Nephron progenitor cell (in vitro differentiated cells): ENCODE results near the gene UNC93A.
"Not testable (repeated sequence)": the region's sequence is repeated elsewhere in the genome, so short reads cannot be mapped to it uniquely, and the experiment has no call there.

ENCODE experiments used
- DNase-seq: peaks from one replicate; pipeline ENCODE4 v3.0.0; 2021
- H3K27ac Mint-ChIP-seq: 2 replicates; pipeline ENCODE4 v1.8.0; 2021; ENCODE audit warnings: mild to moderate bottlenecking, moderate library complexity, mixed read lengths
- H3K27me3 Mint-ChIP-seq: 2 replicates; pipeline ENCODE4 v1.8.0; 2021; ENCODE audit warnings: mild to moderate bottlenecking, low read depth, mixed read lengths; ENCODE audit not compliant: poor library complexity
- H3K36me3 Mint-ChIP-seq: 2 replicates; pipeline ENCODE4 v1.8.0; 2021; ENCODE audit warnings: low read depth, mixed read lengths
- H3K4me1 Mint-ChIP-seq: 2 replicates; pipeline ENCODE4 v1.8.0; 2021; ENCODE audit warnings: mixed read lengths
- H3K4me3 Mint-ChIP-seq: 2 replicates; pipeline ENCODE4 v1.8.0; 2021; ENCODE audit warnings: mild to moderate bottlenecking, moderate library complexity, mixed read lengths
- H3K9me3 Mint-ChIP-seq: 2 replicates; pipeline ENCODE4 v1.8.0; 2021; ENCODE audit warnings: mild to moderate bottlenecking, moderate library complexity, mixed read lengths
- CTCF ChIP-seq: fragments of 200-600 bp; sonication (generic); IDR thresholded peaks from 2 replicates; pipeline ENCODE4 v1.5.0; 2021; ENCODE audit warnings: antibody characterized with exemption

The UNC93A gene

GRCh38 chr6:167266830-167267555 is 24.1 kb upstream of the UNC93A start:
- no peak for DNase-seq
- Mint-ChIP-seq H3K27me3 (peaks cover 3% of the 10 kb centered on the region), H3K4me1 (peaks cover 60% of the 10 kb centered on the region), H3K4me3 (peak overlapping the region; percentile 36), H3K27ac (peak overlapping the region; percentile 94), H3K9me3 (peaks cover 21% of the 10 kb centered on the region), H3K36me3 (no peaks in the 10 kb centered on the region)
- TF ChIP-seq CTCF: no peak

GRCh38 chr6:167267556-167267898 is 23.6 kb upstream of the UNC93A start:
- H3K36me3 Mint-ChIP-seq, H3K4me3 Mint-ChIP-seq, H3K27me3 Mint-ChIP-seq, DNase-seq: not testable (repeated sequence)
- Mint-ChIP-seq H3K27ac (peak overlapping the region; percentile 84), H3K9me3 (peaks cover 15% of the 10 kb centered on the region), H3K4me1 (peaks cover 65% of the 10 kb centered on the region)

- H3K9me3 Mint-ChIP-seq: peaks cover 11% of the 10 kb centered on the region
- TF ChIP-seq CTCF: no peak
- peak overlapping the region; percentile 84 for H3K27ac Mint-ChIP-seq
- peaks cover 69% of the 10 kb centered on the region for H3K4me1 Mint-ChIP-seq
- no peaks in the 10 kb centered on the region for H3K36me3 Mint-ChIP-seq
- DNase-seq: no peak
- no peak overlapping the region for H3K4me3 Mint-ChIP-seq
- H3K27me3 Mint-ChIP-seq: peaks cover 3% of the 10 kb centered on the region
Observed at GRCh38 chr6:167267921-167268401, 23.2 kb upstream of the UNC93A start.

- no peak for DNase-seq
- H3K27me3 Mint-ChIP-seq: peaks cover 3% of the 10 kb centered on the region
- no peak overlapping the region for H3K4me3 Mint-ChIP-seq
- no peak for TF ChIP-seq CTCF
- peak overlapping the region; percentile 78 for H3K27ac Mint-ChIP-seq
- H3K9me3 Mint-ChIP-seq: peaks cover 3% of the 10 kb centered on the region
- H3K4me1 Mint-ChIP-seq: peaks cover 73% of the 10 kb centered on the region
- no peaks in the 10 kb centered on the region for H3K36me3 Mint-ChIP-seq
Observed at GRCh38 chr6:167268683-167269280, 22.3 kb upstream of the UNC93A start.

- no peaks in the 10 kb centered on the region for H3K36me3 Mint-ChIP-seq
- H3K4me3 Mint-ChIP-seq: no peak overlapping the region
- H3K4me1 Mint-ChIP-seq: peaks cover 62% of the 10 kb centered on the region
- no peak for DNase-seq
- no peak overlapping the region for H3K27ac Mint-ChIP-seq
- peaks cover 9% of the 10 kb centered on the region for H3K27me3 Mint-ChIP-seq
- no peaks in the 10 kb centered on the region for H3K9me3 Mint-ChIP-seq
- TF ChIP-seq CTCF: no peak
Observed at GRCh38 chr6:167270499-167271311, 20.4 kb upstream of the UNC93A start.

GRCh38 chr6:167272151-167272550 is 19.0 kb upstream of the UNC93A start:
- H3K27me3 Mint-ChIP-seq: peaks cover 9% of the 10 kb centered on the region
- no peak overlapping the region for H3K27ac Mint-ChIP-seq
- peaks cover 53% of the 10 kb centered on the region for H3K4me1 Mint-ChIP-seq
- no peaks in the 10 kb centered on the region for H3K36me3 Mint-ChIP-seq
- no peaks in the 10 kb centered on the region for H3K9me3 Mint-ChIP-seq
- TF ChIP-seq CTCF: no peak
- no peak for DNase-seq
- no peak overlapping the region for H3K4me3 Mint-ChIP-seq
